GM21447 (cell line): Measurements from ENCODE around the gene C1QL4.

Experiments used
- ATAC-seq: cut with Tn5 transposase; IDR thresholded peaks from one replicate; pipeline ENCODE4 v1.9.1; 2021; ENCODE audit not compliant: unreplicated experiment

The C1QL4 gene

GRCh38 chr12:49348781-49349180 is 11.8 kb upstream of the C1QL4 start:
- no peak for ATAC-seq

- ATAC-seq, result no peak
These were observed 10.6 kb upstream of the C1QL4 start for GRCh38 chr12:49347311-49348193.

- no peak for ATAC-seq
These were observed 9.8 kb upstream of the C1QL4 start, which contains the start of gene DNAJC22 for GRCh38 chr12:49346659-49347310. DNAJC22 (plus strand) TSS chr12:49346888; CDS start chr12:49348873, 1,985 bp downstream.

GRCh38 chr12:49345825-49346658 is 9.1 kb upstream of the C1QL4 start:
- ATAC-seq, result no peak

- no peak for ATAC-seq
These were observed 8.2 kb upstream of the C1QL4 start for GRCh38 chr12:49345051-49345824.

- no peak for ATAC-seq
These were observed 7.6 kb upstream of the C1QL4 start for GRCh38 chr12:49344486-49345050.

- ATAC-seq, result no peak
These were observed 6.1 kb upstream of the C1QL4 start for GRCh38 chr12:49342914-49343731.

- ATAC-seq, result peak; percentile 58
These were observed 5.3 kb upstream of the C1QL4 start for GRCh38 chr12:49342066-49342913.

- ATAC-seq, result no peak
These were observed 4.7 kb upstream of the C1QL4 start for GRCh38 chr12:49341777-49342065.

GRCh38 chr12:49340971-49341776 is 4.2 kb upstream of the C1QL4 start:
- ATAC-seq, result no peak

GRCh38 chr12:49340095-49340870 is 3.3 kb upstream of the C1QL4 start:
- ATAC-seq, result no peak

- ATAC-seq, result no peak
These were observed 2.5 kb upstream of the C1QL4 start for GRCh38 chr12:49339464-49339861.

- ATAC-seq, result no peak
These were observed 2.0 kb upstream of the C1QL4 start for GRCh38 chr12:49338830-49339463.

- no peak for ATAC-seq
These were observed 888 bp downstream of the C1QL4 start for GRCh38 chr12:49335955-49336644.

GRCh38 chr12:49335118-49335954 is 1.7 kb downstream of the C1QL4 start:
- ATAC-seq, result no peak
